Measurements from ENCODE around the gene TPP2.

The TPP2 gene

GRCh38 chr13:102724923-102725322 lies 128.1 kb downstream of the TPP2 start:
- DNase-seq, result peak in 13 of 51 donors; percentile 2 to 50 (median 7)

DNA sequence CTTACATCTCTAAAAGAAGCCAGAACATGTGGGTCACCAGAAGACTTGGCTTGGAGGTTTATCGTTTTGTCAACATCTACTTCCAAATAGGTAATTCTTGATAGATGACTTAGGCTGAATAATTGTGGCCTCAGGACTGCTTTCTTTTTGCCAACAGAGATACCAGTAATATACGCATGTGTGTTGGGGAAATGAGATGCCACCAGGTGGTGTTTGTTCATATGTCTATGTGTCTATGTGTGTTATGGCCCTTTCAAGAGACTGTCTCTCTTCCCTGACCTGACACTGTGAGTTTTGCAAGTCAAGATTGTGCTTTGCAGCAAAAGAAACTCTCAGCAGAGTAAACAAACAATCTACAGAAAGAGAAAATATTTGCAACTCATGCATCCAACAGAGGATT lies 129.6 kb downstream of the TPP2 start:
- no peak for DNase-seq

All from hypothalamus (tissue), 51 donors.